ENCODE data around the gene APLF. TPM values are rescaled to one million over a fixed set of nuclear protein-coding genes. Genes with fewer than 3 reads are reported as not detected.
"Not testable (repeated sequence)": the region's sequence is repeated elsewhere in the genome, so short reads cannot be mapped to it uniquely, and the experiment has no call there.

The APLF gene
- total and polyA plus RNA-seq, 9 donors, result 1.0 to 14.1 (median 9.3) TPM

DNA sequence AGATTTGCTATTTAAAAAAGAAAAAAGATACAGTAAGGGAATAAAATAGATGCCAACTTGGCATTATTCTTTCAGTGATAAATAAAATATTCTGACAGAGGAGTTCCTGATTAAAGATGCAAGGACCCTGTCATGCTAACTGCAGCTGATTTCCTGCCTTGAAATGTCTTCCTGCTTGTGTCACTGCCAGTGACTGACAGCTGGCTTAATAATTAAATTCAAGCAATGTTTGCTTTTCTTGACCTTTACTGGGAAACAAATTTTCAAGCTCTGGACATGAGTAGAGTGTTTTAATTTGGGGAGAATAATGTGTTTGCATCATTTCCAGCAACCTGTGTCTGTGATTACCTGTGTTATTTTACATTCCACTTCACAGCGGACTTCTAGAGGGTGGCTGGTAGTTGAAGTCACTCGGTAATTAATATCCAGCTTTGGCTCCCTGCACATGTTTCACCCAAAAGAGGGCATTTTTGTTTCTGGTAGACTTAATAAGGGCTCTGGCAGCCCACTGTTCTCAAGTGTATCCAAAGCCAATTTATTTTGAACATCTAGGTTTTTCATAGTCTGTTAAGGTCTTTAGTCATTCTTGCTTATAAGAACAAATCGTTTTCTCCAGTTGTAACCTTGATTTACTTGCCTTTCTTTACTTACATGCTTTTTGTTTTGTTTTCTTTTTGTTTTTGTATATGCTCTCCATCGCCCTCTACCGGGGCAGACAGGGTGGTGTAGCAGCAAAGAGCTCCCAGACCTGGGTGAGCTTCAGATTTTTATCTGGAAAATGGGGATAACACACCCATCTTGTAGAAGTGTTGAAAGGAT, 127.5 kb downstream of the APLF start:
- 34 to 39% (median 35%) methylated on average over 5 of the region's 5 CpGs for WGBS, 3 donors
- Histone ChIP-seq H3K9me3 (no peaks in the 10 kb centered on the region), H3K27ac (no peak overlapping the region), H3K4me3 (no peak overlapping the region), H3K4me1 (ENCODE audit: insufficient read depth) (peaks cover 3% of the 10 kb centered on the region), H3K27me3 (no peaks in the 10 kb centered on the region), H3K36me3 (no peaks in the 10 kb centered on the region)
- no peak for DNase-seq
- intact Hi-C loops (cut with DNase I), result no loop called here
- TF ChIP-seq POLR2A (IDR thresholded peaks at IDR 0.05) (no peak), EP300 (IDR thresholded peaks at IDR 0.05) (no peak)
- TF ChIP-seq, protein P1, sequence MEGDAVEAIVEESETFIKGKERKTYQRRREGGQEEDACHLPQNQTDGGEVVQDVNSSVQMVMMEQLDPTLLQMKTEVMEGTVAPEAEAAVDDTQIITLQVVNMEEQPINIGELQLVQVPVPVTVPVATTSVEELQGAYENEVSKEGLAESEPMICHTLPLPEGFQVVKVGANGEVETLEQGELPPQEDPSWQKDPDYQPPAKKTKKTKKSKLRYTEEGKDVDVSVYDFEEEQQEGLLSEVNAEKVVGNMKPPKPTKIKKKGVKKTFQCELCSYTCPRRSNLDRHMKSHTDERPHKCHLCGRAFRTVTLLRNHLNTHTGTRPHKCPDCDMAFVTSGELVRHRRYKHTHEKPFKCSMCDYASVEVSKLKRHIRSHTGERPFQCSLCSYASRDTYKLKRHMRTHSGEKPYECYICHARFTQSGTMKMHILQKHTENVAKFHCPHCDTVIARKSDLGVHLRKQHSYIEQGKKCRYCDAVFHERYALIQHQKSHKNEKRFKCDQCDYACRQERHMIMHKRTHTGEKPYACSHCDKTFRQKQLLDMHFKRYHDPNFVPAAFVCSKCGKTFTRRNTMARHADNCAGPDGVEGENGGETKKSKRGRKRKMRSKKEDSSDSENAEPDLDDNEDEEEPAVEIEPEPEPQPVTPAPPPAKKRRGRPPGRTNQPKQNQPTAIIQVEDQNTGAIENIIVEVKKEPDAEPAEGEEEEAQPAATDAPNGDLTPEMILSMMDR (IDR thresholded peaks at IDR 0.05), result no peak

DNA sequence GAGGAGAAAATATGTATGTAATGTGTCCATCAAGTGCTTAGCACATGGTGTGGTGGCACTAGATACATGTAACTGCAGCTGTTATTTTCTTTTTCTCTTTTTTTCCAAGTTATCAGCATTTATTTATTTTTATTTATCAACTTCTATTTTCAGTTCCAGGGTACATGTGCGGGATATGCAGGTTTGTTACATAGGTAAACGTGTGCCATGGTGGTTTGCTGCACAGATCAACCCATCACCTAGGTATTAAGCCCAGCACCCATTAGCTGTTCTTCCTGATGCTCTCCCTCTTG, 128.1 kb downstream of the APLF start:
- H3K27ac ChIP-seq; H3K36me3 ChIP-seq; DNase-seq; H3K4me3 ChIP-seq; H3K9me3 ChIP-seq; H3K4me1 ChIP-seq (ENCODE audit: insufficient read depth); intact Hi-C loops (cut with DNase I); H3K27me3 ChIP-seq: not testable (repeated sequence)
- WGBS, 3 donors, result 83 to 84% (median 83%) methylated on average over 2 of the region's 2 CpGs

DNA sequence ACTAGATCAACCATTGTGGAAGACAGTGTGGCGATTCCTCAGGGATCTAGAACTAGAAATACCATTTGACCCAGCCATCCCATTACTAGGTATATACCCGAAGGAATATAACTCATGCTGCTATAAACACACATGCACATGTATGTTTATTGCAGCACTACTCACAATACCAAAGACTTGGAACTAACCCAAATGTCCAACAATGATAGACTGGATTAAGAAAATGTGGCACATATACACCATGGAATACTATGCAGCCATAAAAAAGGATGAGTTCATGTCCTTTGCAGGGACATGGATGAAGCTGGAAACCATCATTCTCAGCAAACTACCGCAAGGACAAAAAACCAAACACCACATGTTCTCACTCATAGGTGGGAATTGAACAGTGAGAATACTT, 133.1 kb downstream of the APLF start:
- H3K4me3 ChIP-seq; H3K36me3 ChIP-seq; H3K27ac ChIP-seq; intact Hi-C loops (cut with DNase I); H3K9me3 ChIP-seq; H3K4me1 ChIP-seq (ENCODE audit: insufficient read depth); DNase-seq; H3K27me3 ChIP-seq: not testable (repeated sequence)
- WGBS, 3 donors, result 92 to 96% (median 96%) methylated on average over 3 of the region's 3 CpGs

DNA sequence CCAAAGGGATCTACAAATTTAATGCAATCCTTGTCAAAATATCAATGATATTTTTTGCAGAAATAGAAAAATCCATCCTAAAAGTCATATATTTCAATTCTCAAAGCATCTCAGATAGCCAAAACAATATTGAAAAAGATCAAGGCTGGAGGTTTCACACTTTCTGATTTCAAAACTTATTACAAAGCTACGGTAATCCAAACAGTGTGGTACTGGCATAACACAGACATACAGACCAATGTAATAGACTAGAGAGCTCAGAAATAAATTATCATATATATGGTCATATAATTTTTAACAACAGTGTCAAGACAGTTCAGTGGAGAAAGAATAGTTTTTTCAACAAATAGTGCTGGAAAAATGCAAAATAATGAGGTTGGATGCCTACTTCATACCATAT, 135.7 kb downstream of the APLF start:
- Histone ChIP-seq H3K27me3 (no peaks in the 10 kb centered on the region), H3K27ac (no peak overlapping the region), H3K4me1 (ENCODE audit: insufficient read depth) (no peaks in the 10 kb centered on the region), H3K36me3 (no peaks in the 10 kb centered on the region), H3K4me3 (no peak overlapping the region), H3K9me3 (no peaks in the 10 kb centered on the region)
- DNase-seq, result no peak
- 89 to 100% (median 98%) methylated on average over 1 of the region's 1 CpG for WGBS, 3 donors
- TF ChIP-seq, protein P1 (IDR thresholded peaks at IDR 0.05), result no peak
- no peak for TF ChIP-seq EP300 (IDR thresholded peaks at IDR 0.05)
- intact Hi-C loops (cut with DNase I), result no loop called here

DNA sequence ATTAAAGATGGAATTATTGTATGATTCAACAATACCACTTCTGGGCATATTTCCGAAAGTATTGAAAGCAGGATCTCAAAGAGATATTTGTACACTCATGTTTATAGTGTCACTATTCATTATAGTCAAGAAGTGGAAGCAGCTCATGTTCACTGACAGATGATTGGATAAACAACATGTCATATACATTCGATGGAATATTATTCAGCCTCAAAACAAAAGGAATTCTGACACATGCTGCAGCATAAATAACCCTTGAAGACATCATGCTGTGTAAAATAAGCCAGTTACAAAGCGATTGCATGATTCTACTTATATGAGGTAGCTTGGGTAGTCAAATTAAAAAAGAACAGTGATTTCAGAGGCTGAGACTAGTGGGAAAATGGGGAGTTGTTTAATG, 136.7 kb downstream of the APLF start:
- no peak for TF ChIP-seq EP300 (IDR thresholded peaks at IDR 0.05)
- TF ChIP-seq, protein P1 (IDR thresholded peaks at IDR 0.05), result no peak
- TF ChIP-seq POLR2A (IDR thresholded peaks at IDR 0.05), result no peak
- 90 to 93% (median 93%) methylated on average over 3 of the region's 3 CpGs for WGBS, 3 donors

More for the DNA sequence above, 136.7 kb downstream of the APLF start:
- no peaks in the 10 kb centered on the region for H3K36me3 ChIP-seq
- DNase-seq, result no peak
- H3K9me3 ChIP-seq, result no peaks in the 10 kb centered on the region
- intact Hi-C loops (cut with DNase I), result no loop called here
- no peaks in the 10 kb centered on the region for H3K4me1 ChIP-seq (ENCODE audit: insufficient read depth)
- H3K4me3 ChIP-seq, result no peak overlapping the region
- H3K27ac ChIP-seq, result no peak overlapping the region
- H3K27me3 ChIP-seq, result no peaks in the 10 kb centered on the region

All from ovary (tissue), 9 donors.